GM23338 (cell line): Measurements from ENCODE around the gene PLA2R1. TPM values are rescaled to one million over a fixed set of nuclear protein-coding genes. Genes with fewer than 3 reads are reported as not detected.

ENCODE experiments used
- ATAC-seq: fragments of 200-7000 bp; cut with Tn5 transposase; 3 replicates; pipeline ENCODE4 v1.9.1; 2020
- DNase-seq: peaks from one replicate; pipeline ENCODE4 v3.0.0-alpha.2; 2015; ENCODE audit warnings: low spot score
- H2AFZ ChIP-seq: fragments of 200-600 bp; sonication (generic); 2 replicates; pipeline ENCODE4 v1.8.0; 2016; ENCODE audit warnings: antibody characterized with exemption, mild to moderate bottlenecking, moderate library complexity
- H3F3A ChIP-seq: fragments of 200-600 bp; sonication (generic); replicated peaks from 2 replicates; pipeline ENCODE4 v1.8.0; 2017; ENCODE audit warnings: antibody characterized with exemption, mixed run types, low read depth
- H3K27ac ChIP-seq: fragments of 200-600 bp; sonication (generic); 2 replicates; pipeline ENCODE4 v1.6.1; 2016; ENCODE audit warnings: low read depth
- H3K27me3 ChIP-seq: fragments of 200-600 bp; sonication (generic); 2 replicates; pipeline ENCODE4 v1.8.0; 2016; ENCODE audit warnings: mild to moderate bottlenecking, mixed run types, moderate library complexity; ENCODE audit not compliant: insufficient read depth
- H3K36me3 ChIP-seq: fragments of 200-600 bp; sonication (generic); 2 replicates; pipeline ENCODE4 v1.8.0; 2016; ENCODE audit warnings: mild to moderate bottlenecking; ENCODE audit not compliant: insufficient read depth
- H3K4me1 ChIP-seq: fragments of 200-600 bp; sonication (generic); 2 replicates; pipeline ENCODE4 v1.8.0; 2016; ENCODE audit warnings: mild to moderate bottlenecking, moderate library complexity; ENCODE audit not compliant: insufficient read depth
- H3K4me2 ChIP-seq: fragments of 200-600 bp; sonication (generic); 2 replicates; pipeline ENCODE4 v1.7.1; 2017; ENCODE audit warnings: mixed run types
- H3K4me3 ChIP-seq: fragments of 200-600 bp; sonication (generic); 2 replicates; pipeline ENCODE4 v1.6.1; 2016; ENCODE audit warnings: mixed run types
- H3K79me2 ChIP-seq: fragments of 200-600 bp; sonication (generic); replicated peaks from 2 replicates; pipeline ENCODE4 v1.8.0; 2017; ENCODE audit warnings: mild to moderate bottlenecking; ENCODE audit not compliant: insufficient read depth
- H3K9me2 ChIP-seq: fragments of 200-600 bp; sonication (generic); 2 replicates; pipeline ENCODE4 v1.8.0; 2017; ENCODE audit not compliant: insufficient read depth
- H4K20me1 ChIP-seq: fragments of 200-600 bp; sonication (generic); replicated peaks from 2 replicates; pipeline ENCODE4 v1.8.0; 2017; ENCODE audit warnings: mild to moderate bottlenecking; ENCODE audit not compliant: insufficient read depth
- H3K27ac Mint-ChIP-seq: 2 replicates; pipeline ENCODE4 v1.8.0; 2020; ENCODE audit warnings: inconsistent platforms, mild to moderate bottlenecking, moderate library complexity, mixed read lengths
- H3K27me3 Mint-ChIP-seq: 3 replicates; pipeline ENCODE4 v1.8.0; 2022; ENCODE audit warnings: low read depth, mild to moderate bottlenecking, moderate library complexity, mixed read lengths, inconsistent platforms; ENCODE audit not compliant: insufficient read depth, poor library complexity
- H3K36me3 Mint-ChIP-seq: 3 replicates; pipeline ENCODE4 v1.8.0; 2021; ENCODE audit warnings: low read depth, mild to moderate bottlenecking, inconsistent platforms, moderate library complexity, mixed read lengths
- H3K4me1 Mint-ChIP-seq: 3 replicates; pipeline ENCODE4 v1.8.0; 2020; ENCODE audit warnings: mild to moderate bottlenecking, inconsistent platforms, mixed read lengths
- H3K4me3 Mint-ChIP-seq: 3 replicates; pipeline ENCODE4 v1.8.0; 2021; ENCODE audit warnings: moderate library complexity, mild to moderate bottlenecking, inconsistent platforms, mixed read lengths
- H3K9me3 Mint-ChIP-seq: 3 replicates; pipeline ENCODE4 v1.8.0; 2020; ENCODE audit warnings: moderate library complexity, mild to moderate bottlenecking, inconsistent platforms, mixed read lengths
- CREB1 ChIP-seq: fragments of 250-450 bp; sonication (Bioruptor Pico); IDR thresholded peaks from 2 replicates; pipeline ENCODE4 v1.5.0; 2020; ENCODE audit warnings: low read depth, mild to moderate bottlenecking, moderate library complexity
- EZH2 ChIP-seq: fragments of 200-600 bp; sonication (generic); IDR thresholded peaks from one replicate; pipeline ENCODE4 v1.8.0; 2017; ENCODE audit warnings: antibody characterized with exemption, mild to moderate bottlenecking, low read depth; ENCODE audit not compliant: unreplicated experiment
- EZH2phosphoT487 ChIP-seq: fragments of 200-600 bp; sonication (generic); IDR thresholded peaks from one replicate; pipeline ENCODE4 v1.8.1; 2018; ENCODE audit warnings: antibody characterized with exemption; ENCODE audit not compliant: unreplicated experiment
- JUNB ChIP-seq: IDR thresholded peaks from one replicate; pipeline ENCODE4 v1.6.1; 2016; ENCODE audit warnings: antibody characterized with exemption; ENCODE audit not compliant: unreplicated experiment
- NANOG ChIP-seq: IDR thresholded peaks from 2 replicates; pipeline ENCODE4 v1.6.1; 2016; ENCODE audit warnings: antibody characterized with exemption, borderline replicate concordance
- POLR2AphosphoS5 ChIP-seq: IDR thresholded peaks from 2 replicates; pipeline ENCODE4 v1.6.1; 2016; ENCODE audit warnings: antibody characterized with exemption, low read depth
- STAT1 ChIP-seq: IDR thresholded peaks from one replicate; pipeline ENCODE4 v1.6.1; 2016; ENCODE audit warnings: antibody characterized with exemption; ENCODE audit not compliant: unreplicated experiment
- ZNF114 ChIP-seq: fragments of 250-450 bp; sonication (Bioruptor Pico); IDR thresholded peaks from 2 replicates; pipeline ENCODE4 v1.5.0; 2020; ENCODE audit warnings: mild to moderate bottlenecking, moderate library complexity
- ZNF331 ChIP-seq: fragments of 250-450 bp; sonication (Bioruptor Pico); IDR thresholded peaks from 2 replicates; pipeline ENCODE4 v1.5.0; 2020; ENCODE audit warnings: low read depth, mild to moderate bottlenecking, moderate library complexity
- polyA plus RNA-seq: library from polyadenylated mRNA; unstranded; fragments of >200 nt; fragmentation: Nextera tagmentation; extraction: Ambion mirVana; gene quantifications from 2 replicates; pipeline ENCODE4 v1.2.1, GENCODE V29; 2016
- total RNA-seq: library from RNA; depleted of rRNA; stranded (reverse); fragments of >200 nt; shearing (Covaris generic); gene quantifications from 2 replicates; pipeline ENCODE4 v1.2.3, GENCODE V29; 2014
- TF ChIP-seq, protein P1 (sequence below): IDR thresholded peaks from 2 replicates; pipeline ENCODE4 v1.6.1; 2016; ENCODE audit warnings: antibody characterized with exemption
- TF ChIP-seq, protein P2 (sequence below): IDR thresholded peaks from one replicate; pipeline ENCODE4 v1.6.1; 2018; ENCODE audit warnings: antibody characterized with exemption; ENCODE audit not compliant: unreplicated experiment
- TF ChIP-seq, protein P3 (sequence below): fragments of 250-450 bp; sonication (Bioruptor Pico); IDR thresholded peaks from 2 replicates; pipeline ENCODE4 v1.5.0; 2020; ENCODE audit warnings: mild to moderate bottlenecking, moderate library complexity
- TF ChIP-seq, protein P4 (sequence below), 2 experiments: fragments of 200-600 bp in 1 of 2; sonication (generic) in 1 of 2; conservative IDR thresholded peaks; 2 replicates each; pipeline versions ENCODE4 v1.5.1 to v1.6.1; 2016 to 2017; ENCODE audit warnings: antibody characterized with exemption in 2 of 2, low read depth in 2 of 2, mild to moderate bottlenecking in 2 of 2, moderate library complexity in 1 of 2

The PLA2R1 gene
- total and polyA plus RNA-seq, 2 experiments from 2014 or later, result 0.57 to 1.2 TPM

DNA sequence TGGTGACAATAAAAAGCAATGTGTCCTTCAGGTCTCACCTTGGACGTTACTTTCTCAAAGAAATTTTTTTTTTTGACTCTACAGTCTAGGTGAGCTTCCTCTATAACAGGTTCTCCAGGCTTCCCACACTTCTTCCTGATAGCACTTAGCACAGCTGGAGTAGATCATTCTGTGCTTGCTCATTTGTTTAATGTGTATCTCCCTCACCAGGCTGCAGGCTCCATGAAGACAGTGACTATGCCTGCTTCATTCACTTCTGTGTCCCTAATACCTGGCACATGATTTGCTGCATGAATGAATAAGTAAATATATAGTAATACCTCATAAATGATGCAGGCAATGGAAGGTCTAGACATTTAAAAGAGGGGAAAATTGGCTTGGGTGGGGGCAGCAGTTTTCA lies 154.5 kb downstream of the PLA2R1 start:
- H3K36me3 Mint-ChIP-seq, result no peaks in the 10 kb centered on the region
- peaks cover 6% of the 10 kb centered on the region for H3K4me1 Mint-ChIP-seq
- Histone ChIP-seq H3K27me3 (peaks cover 17% of the 10 kb centered on the region), H3K27ac (no peak overlapping the region), H3K36me3 (no peaks in the 10 kb centered on the region), H3K4me1 (peaks cover 6% of the 10 kb centered on the region; the same call in 1 of the 2 replicates), H2AFZ (no peak overlapping the region), H3K4me3 (no peak overlapping the region), H3K79me2 (no peaks in the 10 kb centered on the region), H4K20me1 (no peaks in the 10 kb centered on the region), H3K9me2 (no peaks in the 10 kb centered on the region), H3F3A (no peaks in the 10 kb centered on the region), H3K4me2 (no peak overlapping the region)
- DNase-seq (no peak), ATAC-seq (no peak)
- H3K27me3 Mint-ChIP-seq, result peaks cover 16% of the 10 kb centered on the region
- H3K4me3 Mint-ChIP-seq, result no peak overlapping the region
- H3K9me3 Mint-ChIP-seq, result no peaks in the 10 kb centered on the region
- no peak overlapping the region for H3K27ac Mint-ChIP-seq
- no peak for TF ChIP-seq POLR2AphosphoS5
- TF ChIP-seq ZNF331, result no peak
- TF ChIP-seq, protein P1, sequence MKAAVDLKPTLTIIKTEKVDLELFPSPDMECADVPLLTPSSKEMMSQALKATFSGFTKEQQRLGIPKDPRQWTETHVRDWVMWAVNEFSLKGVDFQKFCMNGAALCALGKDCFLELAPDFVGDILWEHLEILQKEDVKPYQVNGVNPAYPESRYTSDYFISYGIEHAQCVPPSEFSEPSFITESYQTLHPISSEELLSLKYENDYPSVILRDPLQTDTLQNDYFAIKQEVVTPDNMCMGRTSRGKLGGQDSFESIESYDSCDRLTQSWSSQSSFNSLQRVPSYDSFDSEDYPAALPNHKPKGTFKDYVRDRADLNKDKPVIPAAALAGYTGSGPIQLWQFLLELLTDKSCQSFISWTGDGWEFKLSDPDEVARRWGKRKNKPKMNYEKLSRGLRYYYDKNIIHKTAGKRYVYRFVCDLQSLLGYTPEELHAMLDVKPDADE, result no peak
- no peak for TF ChIP-seq NANOG
- TF ChIP-seq, protein P2, sequence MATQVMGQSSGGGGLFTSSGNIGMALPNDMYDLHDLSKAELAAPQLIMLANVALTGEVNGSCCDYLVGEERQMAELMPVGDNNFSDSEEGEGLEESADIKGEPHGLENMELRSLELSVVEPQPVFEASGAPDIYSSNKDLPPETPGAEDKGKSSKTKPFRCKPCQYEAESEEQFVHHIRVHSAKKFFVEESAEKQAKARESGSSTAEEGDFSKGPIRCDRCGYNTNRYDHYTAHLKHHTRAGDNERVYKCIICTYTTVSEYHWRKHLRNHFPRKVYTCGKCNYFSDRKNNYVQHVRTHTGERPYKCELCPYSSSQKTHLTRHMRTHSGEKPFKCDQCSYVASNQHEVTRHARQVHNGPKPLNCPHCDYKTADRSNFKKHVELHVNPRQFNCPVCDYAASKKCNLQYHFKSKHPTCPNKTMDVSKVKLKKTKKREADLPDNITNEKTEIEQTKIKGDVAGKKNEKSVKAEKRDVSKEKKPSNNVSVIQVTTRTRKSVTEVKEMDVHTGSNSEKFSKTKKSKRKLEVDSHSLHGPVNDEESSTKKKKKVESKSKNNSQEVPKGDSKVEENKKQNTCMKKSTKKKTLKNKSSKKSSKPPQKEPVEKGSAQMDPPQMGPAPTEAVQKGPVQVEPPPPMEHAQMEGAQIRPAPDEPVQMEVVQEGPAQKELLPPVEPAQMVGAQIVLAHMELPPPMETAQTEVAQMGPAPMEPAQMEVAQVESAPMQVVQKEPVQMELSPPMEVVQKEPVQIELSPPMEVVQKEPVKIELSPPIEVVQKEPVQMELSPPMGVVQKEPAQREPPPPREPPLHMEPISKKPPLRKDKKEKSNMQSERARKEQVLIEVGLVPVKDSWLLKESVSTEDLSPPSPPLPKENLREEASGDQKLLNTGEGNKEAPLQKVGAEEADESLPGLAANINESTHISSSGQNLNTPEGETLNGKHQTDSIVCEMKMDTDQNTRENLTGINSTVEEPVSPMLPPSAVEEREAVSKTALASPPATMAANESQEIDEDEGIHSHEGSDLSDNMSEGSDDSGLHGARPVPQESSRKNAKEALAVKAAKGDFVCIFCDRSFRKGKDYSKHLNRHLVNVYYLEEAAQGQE, result no peak
- TF ChIP-seq, protein P3, sequence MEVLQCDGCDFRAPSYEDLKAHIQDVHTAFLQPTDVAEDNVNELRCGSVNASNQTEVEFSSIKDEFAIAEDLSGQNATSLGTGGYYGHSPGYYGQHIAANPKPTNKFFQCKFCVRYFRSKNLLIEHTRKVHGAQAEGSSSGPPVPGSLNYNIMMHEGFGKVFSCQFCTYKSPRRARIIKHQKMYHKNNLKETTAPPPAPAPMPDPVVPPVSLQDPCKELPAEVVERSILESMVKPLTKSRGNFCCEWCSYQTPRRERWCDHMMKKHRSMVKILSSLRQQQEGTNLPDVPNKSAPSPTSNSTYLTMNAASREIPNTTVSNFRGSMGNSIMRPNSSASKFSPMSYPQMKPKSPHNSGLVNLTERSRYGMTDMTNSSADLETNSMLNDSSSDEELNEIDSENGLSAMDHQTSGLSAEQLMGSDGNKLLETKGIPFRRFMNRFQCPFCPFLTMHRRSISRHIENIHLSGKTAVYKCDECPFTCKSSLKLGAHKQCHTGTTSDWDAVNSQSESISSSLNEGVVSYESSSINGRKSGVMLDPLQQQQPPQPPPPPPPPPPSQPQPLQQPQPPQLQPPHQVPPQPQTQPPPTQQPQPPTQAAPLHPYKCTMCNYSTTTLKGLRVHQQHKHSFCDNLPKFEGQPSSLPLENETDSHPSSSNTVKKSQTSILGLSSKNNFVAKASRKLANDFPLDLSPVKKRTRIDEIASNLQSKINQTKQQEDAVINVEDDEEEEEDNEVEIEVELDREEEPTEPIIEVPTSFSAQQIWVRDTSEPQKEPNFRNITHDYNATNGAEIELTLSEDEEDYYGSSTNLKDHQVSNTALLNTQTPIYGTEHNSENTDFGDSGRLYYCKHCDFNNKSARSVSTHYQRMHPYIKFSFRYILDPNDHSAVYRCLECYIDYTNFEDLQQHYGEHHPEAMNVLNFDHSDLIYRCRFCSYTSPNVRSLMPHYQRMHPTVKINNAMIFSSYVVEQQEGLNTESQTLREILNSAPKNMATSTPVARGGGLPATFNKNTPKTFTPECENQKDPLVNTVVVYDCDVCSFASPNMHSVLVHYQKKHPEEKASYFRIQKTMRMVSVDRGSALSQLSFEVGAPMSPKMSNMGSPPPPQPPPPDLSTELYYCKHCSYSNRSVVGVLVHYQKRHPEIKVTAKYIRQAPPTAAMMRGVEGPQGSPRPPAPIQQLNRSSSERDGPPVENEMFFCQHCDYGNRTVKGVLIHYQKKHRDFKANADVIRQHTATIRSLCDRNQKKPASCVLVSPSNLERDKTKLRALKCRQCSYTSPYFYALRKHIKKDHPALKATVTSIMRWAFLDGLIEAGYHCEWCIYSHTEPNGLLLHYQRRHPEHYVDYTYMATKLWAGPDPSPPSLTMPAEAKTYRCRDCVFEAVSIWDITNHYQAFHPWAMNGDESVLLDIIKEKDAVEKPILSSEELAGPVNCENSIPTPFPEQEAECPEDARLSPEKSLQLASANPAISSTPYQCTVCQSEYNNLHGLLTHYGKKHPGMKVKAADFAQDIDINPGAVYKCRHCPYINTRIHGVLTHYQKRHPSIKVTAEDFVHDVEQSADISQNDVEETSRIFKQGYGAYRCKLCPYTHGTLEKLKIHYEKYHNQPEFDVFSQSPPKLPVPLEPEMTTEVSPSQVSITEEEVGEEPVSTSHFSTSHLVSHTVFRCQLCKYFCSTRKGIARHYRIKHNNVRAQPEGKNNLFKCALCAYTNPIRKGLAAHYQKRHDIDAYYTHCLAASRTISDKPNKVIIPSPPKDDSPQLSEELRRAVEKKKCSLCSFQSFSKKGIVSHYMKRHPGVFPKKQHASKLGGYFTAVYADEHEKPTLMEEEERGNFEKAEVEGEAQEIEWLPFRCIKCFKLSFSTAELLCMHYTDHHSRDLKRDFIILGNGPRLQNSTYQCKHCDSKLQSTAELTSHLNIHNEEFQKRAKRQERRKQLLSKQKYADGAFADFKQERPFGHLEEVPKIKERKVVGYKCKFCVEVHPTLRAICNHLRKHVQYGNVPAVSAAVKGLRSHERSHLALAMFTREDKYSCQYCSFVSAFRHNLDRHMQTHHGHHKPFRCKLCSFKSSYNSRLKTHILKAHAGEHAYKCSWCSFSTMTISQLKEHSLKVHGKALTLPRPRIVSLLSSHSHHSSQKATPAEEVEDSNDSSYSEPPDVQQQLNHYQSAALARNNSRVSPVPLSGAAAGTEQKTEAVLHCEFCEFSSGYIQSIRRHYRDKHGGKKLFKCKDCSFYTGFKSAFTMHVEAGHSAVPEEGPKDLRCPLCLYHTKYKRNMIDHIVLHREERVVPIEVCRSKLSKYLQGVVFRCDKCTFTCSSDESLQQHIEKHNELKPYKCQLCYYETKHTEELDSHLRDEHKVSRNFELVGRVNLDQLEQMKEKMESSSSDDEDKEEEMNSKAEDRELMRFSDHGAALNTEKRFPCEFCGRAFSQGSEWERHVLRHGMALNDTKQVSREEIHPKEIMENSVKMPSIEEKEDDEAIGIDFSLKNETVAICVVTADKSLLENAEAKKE (CRISPR knock-in tag), result no peak
- TF ChIP-seq, protein P4, sequence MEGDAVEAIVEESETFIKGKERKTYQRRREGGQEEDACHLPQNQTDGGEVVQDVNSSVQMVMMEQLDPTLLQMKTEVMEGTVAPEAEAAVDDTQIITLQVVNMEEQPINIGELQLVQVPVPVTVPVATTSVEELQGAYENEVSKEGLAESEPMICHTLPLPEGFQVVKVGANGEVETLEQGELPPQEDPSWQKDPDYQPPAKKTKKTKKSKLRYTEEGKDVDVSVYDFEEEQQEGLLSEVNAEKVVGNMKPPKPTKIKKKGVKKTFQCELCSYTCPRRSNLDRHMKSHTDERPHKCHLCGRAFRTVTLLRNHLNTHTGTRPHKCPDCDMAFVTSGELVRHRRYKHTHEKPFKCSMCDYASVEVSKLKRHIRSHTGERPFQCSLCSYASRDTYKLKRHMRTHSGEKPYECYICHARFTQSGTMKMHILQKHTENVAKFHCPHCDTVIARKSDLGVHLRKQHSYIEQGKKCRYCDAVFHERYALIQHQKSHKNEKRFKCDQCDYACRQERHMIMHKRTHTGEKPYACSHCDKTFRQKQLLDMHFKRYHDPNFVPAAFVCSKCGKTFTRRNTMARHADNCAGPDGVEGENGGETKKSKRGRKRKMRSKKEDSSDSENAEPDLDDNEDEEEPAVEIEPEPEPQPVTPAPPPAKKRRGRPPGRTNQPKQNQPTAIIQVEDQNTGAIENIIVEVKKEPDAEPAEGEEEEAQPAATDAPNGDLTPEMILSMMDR (conservative IDR thresholded peaks at IDR 0.05; ENCODE audit: low read depth in 2 of 2), result no peak
- no peak for TF ChIP-seq JUNB
- TF ChIP-seq EZH2phosphoT487, result no peak
- TF ChIP-seq STAT1, result no peak
- TF ChIP-seq EZH2, result no peak
- no peak for TF ChIP-seq CREB1 (CRISPR knock-in tag)
- TF ChIP-seq ZNF114 (CRISPR knock-in tag), result no peak
